ENCODE results near the gene GGT7. TPM values are rescaled to one million over a fixed set of nuclear protein-coding genes. Genes with fewer than 3 reads are reported as not detected.
A peak's percentile ranks its signal among the peaks of the same experiment; 100 is the strongest.

GGT7 gene
- total RNA-seq, 2 donors from 2014 or later = 7.3 to 10.3 TPM

DNA sequence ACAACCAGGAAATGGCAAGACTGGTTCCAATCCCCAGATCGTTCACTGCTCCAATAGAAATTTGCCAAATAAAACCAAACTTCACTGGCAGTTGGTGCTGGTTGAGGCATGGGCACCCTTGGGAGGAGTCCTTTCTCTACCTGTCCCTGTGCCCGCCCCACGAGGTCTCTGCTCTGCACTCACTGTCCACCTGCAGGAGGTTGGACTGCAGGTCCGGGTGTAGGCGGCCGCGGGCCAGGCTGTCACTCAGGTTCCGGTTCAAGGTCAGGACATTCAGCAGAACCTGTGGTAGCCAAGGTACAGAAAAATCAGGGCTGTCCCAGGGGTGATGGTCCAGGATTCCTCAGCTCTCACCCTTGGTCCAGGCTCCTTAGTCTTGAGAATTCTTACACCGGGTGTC, 22.9 kb downstream of the GGT7 start:
- Histone ChIP-seq H3K36me3 (peaks cover 60% of the 10 kb centered on the region), H3K27ac (no peak overlapping the region), H3K4me1 (no peaks in the 10 kb centered on the region), H3K4me3 (no peak overlapping the region), H3K9me3 (no peaks in the 10 kb centered on the region), H3K27me3 (no peaks in the 10 kb centered on the region)
- DNase-seq (ENCODE audit: low spot score) = no peak
- TF ChIP-seq, protein P1, sequence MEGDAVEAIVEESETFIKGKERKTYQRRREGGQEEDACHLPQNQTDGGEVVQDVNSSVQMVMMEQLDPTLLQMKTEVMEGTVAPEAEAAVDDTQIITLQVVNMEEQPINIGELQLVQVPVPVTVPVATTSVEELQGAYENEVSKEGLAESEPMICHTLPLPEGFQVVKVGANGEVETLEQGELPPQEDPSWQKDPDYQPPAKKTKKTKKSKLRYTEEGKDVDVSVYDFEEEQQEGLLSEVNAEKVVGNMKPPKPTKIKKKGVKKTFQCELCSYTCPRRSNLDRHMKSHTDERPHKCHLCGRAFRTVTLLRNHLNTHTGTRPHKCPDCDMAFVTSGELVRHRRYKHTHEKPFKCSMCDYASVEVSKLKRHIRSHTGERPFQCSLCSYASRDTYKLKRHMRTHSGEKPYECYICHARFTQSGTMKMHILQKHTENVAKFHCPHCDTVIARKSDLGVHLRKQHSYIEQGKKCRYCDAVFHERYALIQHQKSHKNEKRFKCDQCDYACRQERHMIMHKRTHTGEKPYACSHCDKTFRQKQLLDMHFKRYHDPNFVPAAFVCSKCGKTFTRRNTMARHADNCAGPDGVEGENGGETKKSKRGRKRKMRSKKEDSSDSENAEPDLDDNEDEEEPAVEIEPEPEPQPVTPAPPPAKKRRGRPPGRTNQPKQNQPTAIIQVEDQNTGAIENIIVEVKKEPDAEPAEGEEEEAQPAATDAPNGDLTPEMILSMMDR (IDR thresholded peaks at IDR 0.05) = no peak

DNA sequence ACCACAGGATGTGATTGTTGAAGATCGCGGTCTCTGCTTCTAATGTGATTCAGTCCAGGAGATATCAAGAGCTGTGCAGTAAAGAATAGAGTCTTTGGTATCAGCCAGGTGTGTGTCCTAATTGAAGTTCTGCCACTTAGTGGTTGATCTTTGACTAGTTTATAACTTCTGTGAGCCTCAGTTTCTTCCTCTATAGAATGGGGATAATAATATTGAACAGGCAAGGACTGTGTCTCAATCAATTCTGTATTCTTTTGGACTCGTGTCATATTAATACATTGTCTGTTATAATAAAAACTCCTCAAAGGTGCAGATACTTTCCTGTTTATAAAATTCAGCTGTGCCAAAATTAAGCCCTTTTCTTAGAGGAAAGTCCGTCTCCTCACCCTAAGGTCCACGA, 24.1 kb downstream of the GGT7 start:
- TF ChIP-seq, protein P1 (IDR thresholded peaks at IDR 0.05) = no peak
- no peaks in the 10 kb centered on the region for H3K4me1 ChIP-seq
- no peak overlapping the region for H3K27ac ChIP-seq
- H3K36me3 ChIP-seq = peaks cover 53% of the 10 kb centered on the region
- DNase-seq (ENCODE audit: low spot score) = no peak
- H3K27me3 ChIP-seq = no peaks in the 10 kb centered on the region
- H3K4me3 ChIP-seq = no peak overlapping the region
- H3K9me3 ChIP-seq = no peaks in the 10 kb centered on the region

DNA sequence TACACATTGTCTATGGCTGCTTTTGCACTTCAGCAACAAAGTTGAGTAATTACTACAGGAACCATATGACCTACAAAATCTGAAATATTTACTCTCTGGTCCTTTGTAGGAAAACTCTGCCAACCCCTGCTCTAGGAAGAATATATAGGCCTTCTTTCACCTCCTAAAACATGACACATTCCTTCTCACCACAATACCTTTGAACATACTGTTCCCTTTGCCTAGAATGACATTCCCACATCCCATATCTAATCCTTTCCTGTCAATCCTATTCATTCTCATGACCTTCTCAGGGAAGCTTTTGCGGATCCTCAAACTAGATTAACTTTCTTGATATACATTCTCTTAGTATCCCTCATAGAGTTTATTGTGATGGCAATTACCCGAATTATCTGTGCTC, 29.2 kb downstream of the GGT7 start:
- no peak for DNase-seq (ENCODE audit: low spot score)
- H3K27me3 ChIP-seq = no peaks in the 10 kb centered on the region
- H3K4me3 ChIP-seq = no peak overlapping the region
- H3K4me1 ChIP-seq = no peaks in the 10 kb centered on the region
- TF ChIP-seq, protein P1 (IDR thresholded peaks at IDR 0.05) = no peak
- no peak overlapping the region for H3K27ac ChIP-seq
- H3K9me3 ChIP-seq = no peaks in the 10 kb centered on the region
- peaks cover 13% of the 10 kb centered on the region for H3K36me3 ChIP-seq

DNA sequence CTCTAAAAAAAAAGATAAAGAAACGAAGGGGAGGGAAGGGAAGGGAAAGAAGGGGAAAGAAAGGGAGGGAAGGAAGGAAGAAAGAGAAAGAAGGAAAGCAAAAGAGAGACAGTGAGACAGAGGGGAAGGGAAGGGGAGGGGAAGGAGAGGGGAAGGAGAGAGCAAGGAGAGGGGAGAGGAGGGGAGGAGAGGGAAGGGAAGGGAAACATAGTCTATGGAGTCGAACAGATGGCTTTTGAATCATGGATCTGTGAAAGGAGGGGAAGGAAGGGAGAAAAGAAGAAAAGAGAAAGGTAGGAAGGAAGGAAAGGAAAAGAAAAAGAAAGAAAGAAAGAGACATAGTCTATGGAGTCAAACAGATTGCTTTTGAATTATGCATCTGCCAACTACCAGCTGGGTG, 30.5 kb downstream of the GGT7 start:
- DNase-seq (ENCODE audit: low spot score) = no peak
- Histone ChIP-seq H3K4me1 (no peaks in the 10 kb centered on the region), H3K4me3 (no peak overlapping the region)

DNA sequence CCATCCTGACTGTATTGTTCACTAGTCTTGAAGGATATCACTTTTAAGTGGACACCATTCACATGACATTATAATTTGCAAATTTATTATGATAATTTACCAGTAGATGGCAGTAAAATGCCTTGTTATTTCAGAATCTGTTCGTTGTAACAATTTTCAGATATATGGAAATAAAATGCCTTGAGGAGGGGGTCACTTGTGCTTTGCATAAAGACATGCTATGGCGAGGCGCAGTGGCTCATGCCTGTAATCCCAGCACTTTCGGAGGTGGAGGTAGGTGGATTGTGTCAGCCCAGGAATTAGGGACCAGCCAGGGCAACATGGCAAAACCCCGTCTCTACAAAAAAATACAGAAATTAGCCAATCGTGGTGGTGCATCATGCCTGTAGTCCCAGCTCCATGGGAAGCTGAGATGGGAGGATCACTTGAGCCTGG, 38.2 kb downstream of the GGT7 start:
- Histone ChIP-seq H3K4me3 (no peak overlapping the region), H3K27me3 (no peaks in the 10 kb centered on the region), H3K36me3 (no peaks in the 10 kb centered on the region), H3K9me3 (no peaks in the 10 kb centered on the region), H3K4me1 (no peaks in the 10 kb centered on the region), H3K27ac (no peak overlapping the region)
- no peak for DNase-seq (ENCODE audit: low spot score)
- TF ChIP-seq, protein P1 (IDR thresholded peaks at IDR 0.05) = peak in 1 of 2 donors; percentile 60

More for the DNA sequence above, 30.5 kb downstream of the GGT7 start:
- Histone ChIP-seq H3K9me3 (no peaks in the 10 kb centered on the region), H3K27ac (no peak overlapping the region), H3K36me3 (peaks cover 1% of the 10 kb centered on the region), H3K27me3 (no peaks in the 10 kb centered on the region)
- TF ChIP-seq, protein P1 (IDR thresholded peaks at IDR 0.05) = no peak

DNA sequence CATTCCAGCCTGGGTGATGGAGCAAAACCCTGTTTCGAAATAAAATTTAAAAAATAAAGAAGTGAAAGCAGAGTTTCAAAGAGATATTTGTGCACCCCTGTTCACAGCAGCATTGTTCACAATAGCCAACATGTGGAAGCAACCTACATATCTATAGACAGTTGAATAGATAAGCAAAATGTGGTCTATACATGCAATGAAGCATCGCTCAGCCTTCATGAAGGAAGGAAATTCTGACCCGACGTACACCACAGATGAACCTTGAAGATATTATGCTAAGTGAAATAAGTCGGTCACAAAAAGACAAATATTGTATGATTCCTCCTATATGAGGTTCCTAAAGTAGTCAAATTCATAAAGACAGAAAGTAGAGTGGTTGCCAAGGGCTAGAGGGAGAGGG, 40.7 kb downstream of the GGT7 start:
- no peak for DNase-seq (ENCODE audit: low spot score)
- H3K27me3 ChIP-seq = no peaks in the 10 kb centered on the region
- no peaks in the 10 kb centered on the region for H3K9me3 ChIP-seq
- H3K4me3 ChIP-seq = no peak overlapping the region
- H3K27ac ChIP-seq = no peak overlapping the region
- H3K36me3 ChIP-seq = no peaks in the 10 kb centered on the region
- H3K4me1 ChIP-seq = no peaks in the 10 kb centered on the region
- TF ChIP-seq, protein P1 (IDR thresholded peaks at IDR 0.05) = no peak
